B cell (primary cell): ENCODE results near the gene TCFL5.

ENCODE experiments used
- EZH2 ChIP-seq: IDR thresholded peaks from 2 replicates; pipeline ENCODE4 v1.6.1; 2012; ENCODE audit warnings: borderline replicate concordance, low read depth, mild to moderate bottlenecking, moderate library complexity, low read length; ENCODE audit not compliant: insufficient read depth, poor library complexity, severe bottlenecking
- TF ChIP-seq, protein P1 (sequence below): fragments of 200-600 bp; IDR thresholded peaks from one replicate; pipeline ENCODE4 v1.8.0; 2022; ENCODE audit warnings: antibody characterized with exemption, mild to moderate bottlenecking

DNA sequence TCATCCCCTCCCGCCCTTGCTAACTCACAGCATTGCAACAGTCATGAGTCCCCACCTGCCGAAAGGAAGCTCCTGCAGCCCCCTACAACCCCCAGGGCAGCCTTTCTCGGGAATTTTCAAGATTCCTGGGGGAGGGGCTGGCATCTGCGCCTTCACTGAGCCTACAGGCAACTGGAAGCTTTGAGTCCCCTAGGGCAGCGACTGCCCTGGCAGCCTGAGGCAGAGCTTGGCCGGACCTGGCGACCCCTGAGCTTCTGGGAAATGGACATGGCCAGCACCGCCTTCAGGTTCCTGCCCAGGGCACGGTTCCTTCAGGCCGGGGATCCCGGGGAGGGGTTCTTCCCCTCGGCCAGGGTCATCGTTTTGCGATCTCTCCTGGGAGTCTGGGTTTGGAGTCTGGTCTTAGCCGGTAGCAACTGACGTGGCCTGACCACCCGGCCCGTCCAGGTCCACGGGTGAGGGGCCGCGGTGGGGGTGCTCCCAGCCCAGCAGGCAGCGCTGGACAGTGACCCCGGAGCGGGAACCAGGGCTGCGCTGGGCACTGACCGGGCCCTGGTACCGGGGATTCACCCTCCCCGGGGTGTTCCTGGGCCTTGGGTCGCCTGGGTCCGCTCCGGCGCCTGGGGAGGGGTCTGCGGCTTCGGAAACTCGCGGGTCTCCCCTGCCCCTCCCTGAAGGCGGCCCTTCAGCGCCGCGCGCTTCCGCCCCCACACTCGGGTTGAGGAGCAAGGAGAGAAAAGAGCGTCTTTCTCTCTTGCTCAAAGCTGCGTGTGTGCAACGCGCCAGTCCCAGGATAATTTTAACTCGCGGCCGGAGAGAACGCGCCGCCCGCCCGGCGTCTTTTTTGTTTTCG lies 45.4 kb downstream of the TCFL5 start:
- TF ChIP-seq, protein P1, sequence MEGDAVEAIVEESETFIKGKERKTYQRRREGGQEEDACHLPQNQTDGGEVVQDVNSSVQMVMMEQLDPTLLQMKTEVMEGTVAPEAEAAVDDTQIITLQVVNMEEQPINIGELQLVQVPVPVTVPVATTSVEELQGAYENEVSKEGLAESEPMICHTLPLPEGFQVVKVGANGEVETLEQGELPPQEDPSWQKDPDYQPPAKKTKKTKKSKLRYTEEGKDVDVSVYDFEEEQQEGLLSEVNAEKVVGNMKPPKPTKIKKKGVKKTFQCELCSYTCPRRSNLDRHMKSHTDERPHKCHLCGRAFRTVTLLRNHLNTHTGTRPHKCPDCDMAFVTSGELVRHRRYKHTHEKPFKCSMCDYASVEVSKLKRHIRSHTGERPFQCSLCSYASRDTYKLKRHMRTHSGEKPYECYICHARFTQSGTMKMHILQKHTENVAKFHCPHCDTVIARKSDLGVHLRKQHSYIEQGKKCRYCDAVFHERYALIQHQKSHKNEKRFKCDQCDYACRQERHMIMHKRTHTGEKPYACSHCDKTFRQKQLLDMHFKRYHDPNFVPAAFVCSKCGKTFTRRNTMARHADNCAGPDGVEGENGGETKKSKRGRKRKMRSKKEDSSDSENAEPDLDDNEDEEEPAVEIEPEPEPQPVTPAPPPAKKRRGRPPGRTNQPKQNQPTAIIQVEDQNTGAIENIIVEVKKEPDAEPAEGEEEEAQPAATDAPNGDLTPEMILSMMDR: no peak
- peak; percentile 51 for TF ChIP-seq EZH2
